Keratinocyte (primary cell): Measurements from ENCODE around the gene TRIM26. TPM values are rescaled to one million over a fixed set of nuclear protein-coding genes. Genes with fewer than 3 reads are reported as not detected.

Source experiments
- DNase-seq: peaks from one replicate; pipeline ENCODE4 v3.0.0-alpha.2; 2011; ENCODE audit warnings: low read depth, missing footprints, low spot score
- FAIRE-seq: peaks from 2 replicates; lab custom pipeline; 2011; peaks lifted over from hg19 to GRCh38; lab: Jason Lieb, UNC
- H2AFZ ChIP-seq: 2 replicates; pipeline ENCODE4 v1.6.0; 2012; ENCODE audit warnings: low read length, control low read depth, inconsistent platforms; ENCODE audit not compliant: control insufficient read depth
- H3K27ac ChIP-seq: 2 replicates; pipeline ENCODE4 v1.5.1; 2011; ENCODE audit warnings: low read length; ENCODE audit not compliant: control insufficient read depth, insufficient read depth
- H3K27me3 ChIP-seq: 3 replicates; pipeline ENCODE4 v1.6.0; 2011; ENCODE audit warnings: low read length; ENCODE audit not compliant: control insufficient read depth, insufficient read depth; ENCODE audit errors: extremely low read depth
- H3K36me3 ChIP-seq, 2 experiments: 2 replicates in 1 of 2; 3 replicates in 1 of 2; pipeline ENCODE4 v1.5.1; 2011; ENCODE audit warnings: low read length in 2 of 2, mild to moderate bottlenecking in 1 of 2; ENCODE audit not compliant: control insufficient read depth in 2 of 2, insufficient read depth in 2 of 2; ENCODE audit errors: extremely low read depth in 1 of 2
- H3K4me1 ChIP-seq: 3 replicates; pipeline ENCODE4 v1.5.1; 2011; ENCODE audit warnings: low read length; ENCODE audit not compliant: control insufficient read depth, insufficient read depth; ENCODE audit errors: extremely low read depth
- H3K4me2 ChIP-seq: 3 replicates; pipeline ENCODE4 v1.6.0; 2011; ENCODE audit warnings: low read depth, low read length; ENCODE audit not compliant: control insufficient read depth, insufficient read depth; ENCODE audit errors: extremely low read depth
- H3K4me3 ChIP-seq, 3 experiments: fragments of 200-600 bp in 1 of 3; sonication (generic) in 1 of 3; 2 replicates in 2 of 3; 3 replicates in 1 of 3; pipeline ENCODE4 v1.5.1; 2011 to 2016; ENCODE audit warnings: low read length in 3 of 3, mild to moderate bottlenecking in 3 of 3, control low read depth in 2 of 3, inconsistent platforms in 1 of 3, low read depth in 1 of 3, mixed read lengths in 1 of 3, mixed run types in 1 of 3, moderate library complexity in 1 of 3; ENCODE audit not compliant: control insufficient read depth in 2 of 3, insufficient read depth in 2 of 3; ENCODE audit errors: extremely low read depth in 1 of 3
- H3K79me2 ChIP-seq: 2 replicates; pipeline ENCODE4 v1.6.0; 2012; ENCODE audit warnings: low read length; ENCODE audit not compliant: control insufficient read depth, insufficient read depth
- H3K9ac ChIP-seq: 3 replicates; pipeline ENCODE4 v1.6.0; 2011; ENCODE audit warnings: low read length; ENCODE audit not compliant: control insufficient read depth, insufficient read depth; ENCODE audit errors: extremely low read depth
- H3K9me1 ChIP-seq: 3 replicates; pipeline ENCODE4 v1.6.0; 2011; ENCODE audit warnings: low read length; ENCODE audit not compliant: control insufficient read depth, insufficient read depth; ENCODE audit errors: extremely low read depth
- H3K9me3 ChIP-seq: 2 replicates; pipeline ENCODE4 v1.5.1; 2012; ENCODE audit warnings: low read depth, low read length; ENCODE audit not compliant: control insufficient read depth
- H4K20me1 ChIP-seq: 3 replicates; pipeline ENCODE4 v1.6.0; 2011; ENCODE audit warnings: low read length; ENCODE audit not compliant: control insufficient read depth, insufficient read depth; ENCODE audit errors: extremely low read depth
- EZH2 ChIP-seq: IDR thresholded peaks from one replicate; pipeline ENCODE4 v1.6.1; 2012; ENCODE audit warnings: inconsistent platforms, mild to moderate bottlenecking, low read length, moderate library complexity
- dilution Hi-C: fragments of 300-500 bp; cut with MboI; formaldehyde crosslinking; loops from one replicate; pipeline ENCODE4 v1.7.0; 2020; ENCODE audit warnings: low sequenced_read_pairs; ENCODE audit not compliant: extremely low pct_ligation_motif_present
- polyA plus RNA-seq, 5 experiments: library from polyadenylated mRNA; depleted of rRNA in 3 of 5; stranded (reverse) in 3 of 5; stranded (forward) in 1 of 5; unstranded in 1 of 5; fragments of >200 nt; gene quantifications; 1 replicate in 1 of 5; 2 replicates in 3 of 5; 3 replicates in 1 of 5; pipeline versions ENCODE4 v1.2.1 to v1.2.3, GENCODE V29; 2011 to 2012; ENCODE audit warnings: missing spikeins in 2 of 5, low read depth in 1 of 5, low replicate concordance in 1 of 5
- TF ChIP-seq, protein P1 (sequence below), 3 experiments: IDR thresholded peaks in 1 of 3; conservative IDR thresholded peaks in 1 of 3; optimal IDR thresholded peaks in 1 of 3; 2 replicates in 2 of 3; 3 replicates in 1 of 3; pipeline versions ENCODE3 to v1.5.1; 2011; ENCODE audit warnings: low read length in 3 of 3, mild to moderate bottlenecking in 3 of 3, moderate library complexity in 2 of 3, control low read depth in 1 of 3, inconsistent platforms in 1 of 3; ENCODE audit not compliant: insufficient read depth in 2 of 3; ENCODE audit errors: extremely low read depth in 1 of 3

The TRIM26 gene
- polyA plus RNA-seq, 1 donor (not counting 4 experiments of a cell fraction or from before 2014, with no cell fraction given): 34.7 TPM

DNA sequence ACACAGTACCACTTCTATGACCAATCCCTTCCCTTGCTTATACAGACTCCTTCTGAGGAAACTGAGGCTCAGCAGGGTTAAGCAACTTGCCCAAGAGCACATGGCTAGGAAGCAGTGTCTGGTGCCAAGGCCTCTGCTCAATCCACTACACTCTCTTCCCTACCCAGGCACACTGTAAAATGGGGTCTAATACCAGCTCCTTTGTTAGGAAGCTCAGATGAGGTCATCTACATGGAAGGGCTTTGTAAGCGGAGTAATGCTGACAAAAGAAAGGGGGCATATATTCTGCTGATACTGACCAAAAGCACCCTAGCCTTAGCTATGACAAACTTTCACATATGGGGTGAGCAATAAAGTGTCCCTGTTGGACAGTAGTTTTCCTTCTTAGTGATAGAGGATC is 9.1 kb downstream of the TRIM26 start:
- FAIRE-seq: no peak
- H3K9me1 ChIP-seq: no peaks in the 10 kb centered on the region
- no peak overlapping the region for H3K9ac ChIP-seq
- H3K79me2 ChIP-seq: peaks cover 62% of the 10 kb centered on the region
- H3K4me3 ChIP-seq: no peak overlapping the region
- H3K4me1 ChIP-seq: peaks cover 40% of the 10 kb centered on the region
- no peak for DNase-seq
- no peaks in the 10 kb centered on the region for H3K27me3 ChIP-seq
- H3K9me3 ChIP-seq: no peaks in the 10 kb centered on the region
- H3K36me3 ChIP-seq: peaks cover 8 to 10% of the 10 kb centered on the region in 2 experiments
- TF ChIP-seq, protein P1, sequence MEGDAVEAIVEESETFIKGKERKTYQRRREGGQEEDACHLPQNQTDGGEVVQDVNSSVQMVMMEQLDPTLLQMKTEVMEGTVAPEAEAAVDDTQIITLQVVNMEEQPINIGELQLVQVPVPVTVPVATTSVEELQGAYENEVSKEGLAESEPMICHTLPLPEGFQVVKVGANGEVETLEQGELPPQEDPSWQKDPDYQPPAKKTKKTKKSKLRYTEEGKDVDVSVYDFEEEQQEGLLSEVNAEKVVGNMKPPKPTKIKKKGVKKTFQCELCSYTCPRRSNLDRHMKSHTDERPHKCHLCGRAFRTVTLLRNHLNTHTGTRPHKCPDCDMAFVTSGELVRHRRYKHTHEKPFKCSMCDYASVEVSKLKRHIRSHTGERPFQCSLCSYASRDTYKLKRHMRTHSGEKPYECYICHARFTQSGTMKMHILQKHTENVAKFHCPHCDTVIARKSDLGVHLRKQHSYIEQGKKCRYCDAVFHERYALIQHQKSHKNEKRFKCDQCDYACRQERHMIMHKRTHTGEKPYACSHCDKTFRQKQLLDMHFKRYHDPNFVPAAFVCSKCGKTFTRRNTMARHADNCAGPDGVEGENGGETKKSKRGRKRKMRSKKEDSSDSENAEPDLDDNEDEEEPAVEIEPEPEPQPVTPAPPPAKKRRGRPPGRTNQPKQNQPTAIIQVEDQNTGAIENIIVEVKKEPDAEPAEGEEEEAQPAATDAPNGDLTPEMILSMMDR (optimal IDR thresholded peaks at IDR 0.05 in 1 of 3, IDR thresholded peaks at IDR 0.05 in 1 of 3, conservative IDR thresholded peaks at IDR 0.05 in 1 of 3; ENCODE audit: extremely low read depth in 1 of 3, insufficient read depth in 2 of 3, low read length in 3 of 3): no peak
- no peak for TF ChIP-seq EZH2
- no peak overlapping the region for H3K4me2 ChIP-seq
- peaks cover 2% of the 10 kb centered on the region for H4K20me1 ChIP-seq
- dilution Hi-C loops: no loop called here
- H3K27ac ChIP-seq: no peak overlapping the region
- no peak overlapping the region for H2AFZ ChIP-seq

DNA sequence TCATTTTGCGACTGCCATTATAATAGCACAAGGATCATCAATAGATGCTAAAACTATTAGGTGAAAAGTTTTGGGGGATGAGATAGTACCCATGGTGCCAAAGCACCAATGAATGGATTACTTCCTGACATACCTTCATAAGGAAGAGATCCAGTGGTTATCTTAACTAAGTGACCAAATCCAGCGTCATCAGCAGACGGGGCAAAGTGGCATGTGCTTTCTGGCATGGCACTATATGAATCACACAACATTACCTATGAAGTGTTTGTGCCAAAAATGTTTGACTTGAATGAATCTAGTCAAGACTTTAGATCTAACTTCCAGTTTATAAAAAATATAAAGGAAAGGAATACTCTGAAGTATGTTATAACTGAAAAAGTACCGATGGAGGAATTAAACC is 10.8 kb downstream of the TRIM26 start:
- Histone ChIP-seq H3K9me1 (no peaks in the 10 kb centered on the region), H2AFZ (no peak overlapping the region), H3K79me2 (peaks cover 46% of the 10 kb centered on the region), H3K4me1 (peaks cover 34% of the 10 kb centered on the region), H3K9ac (no peak overlapping the region), H3K4me3 (no peak overlapping the region), H4K20me1 (no peaks in the 10 kb centered on the region), H3K27me3 (no peaks in the 10 kb centered on the region), H3K4me2 (no peak overlapping the region), H3K36me3 (peaks cover 10 to 21% of the 10 kb centered on the region in 2 experiments), H3K27ac (no peak overlapping the region), H3K9me3 (no peaks in the 10 kb centered on the region)
- no peak for FAIRE-seq
- DNase-seq: no peak
- TF ChIP-seq, protein P1 (optimal IDR thresholded peaks at IDR 0.05 in 1 of 3, IDR thresholded peaks at IDR 0.05 in 1 of 3, conservative IDR thresholded peaks at IDR 0.05 in 1 of 3; ENCODE audit: extremely low read depth in 1 of 3, insufficient read depth in 2 of 3, low read length in 3 of 3): no peak
- no peak for TF ChIP-seq EZH2
- dilution Hi-C loops: no loop called here
